Superior temporal gyrus (tissue), 1 donor: ENCODE results near the gene PACRGL.
A peak's percentile ranks its signal among the peaks of the same experiment; 100 is the strongest.
"Not testable (repeated sequence)": the region's sequence is repeated elsewhere in the genome, so short reads cannot be mapped to it uniquely, and the experiment has no call there.

Experiments
- DNase-seq: peaks from one replicate; pipeline ENCODE4 v3.0.0-alpha.2; 2016; ENCODE audit errors: extremely low spot score

The PACRGL gene

GRCh38 chr4:20723463-20723862 is 23.2 kb downstream of the PACRGL start:
- DNase-seq, result no peak

GRCh38 chr4:20724915-20725314 is 24.7 kb downstream of the PACRGL start:
- no peak for DNase-seq

- no peak for DNase-seq
Measured at GRCh38 chr4:20735931-20736330, 35.7 kb downstream of the PACRGL start.

GRCh38 chr4:20746000-20746399 is 45.7 kb downstream of the PACRGL start:
- DNase-seq, result not testable (repeated sequence)

- DNase-seq, result no peak
Measured at GRCh38 chr4:20752641-20753040, 52.4 kb downstream of the PACRGL start.

- no peak for DNase-seq
Measured at GRCh38 chr4:20754036-20754435, 53.8 kb downstream of the PACRGL start.

- no peak for DNase-seq
Measured at GRCh38 chr4:20760053-20760452, 59.8 kb downstream of the PACRGL start.

- no peak for DNase-seq
Measured at GRCh38 chr4:20761382-20761781, 61.1 kb downstream of the PACRGL start.

GRCh38 chr4:20761826-20762225 is 61.6 kb downstream of the PACRGL start:
- no peak for DNase-seq

- DNase-seq, result no peak
Measured at GRCh38 chr4:20764366-20764992, 64.2 kb downstream of the PACRGL start.

GRCh38 chr4:20773144-20773997 is 73.1 kb downstream of the PACRGL start:
- DNase-seq, result peak; percentile 90

- no peak for DNase-seq
Measured at GRCh38 chr4:20778896-20779295, 78.6 kb downstream of the PACRGL start.

- DNase-seq, result not testable (repeated sequence)
Measured at GRCh38 chr4:20783134-20783533, 82.9 kb downstream of the PACRGL start.

GRCh38 chr4:20787940-20788665 is 87.8 kb downstream of the PACRGL start:
- DNase-seq, result no peak
